HCT116 (cell line): ENCODE measurements around the gene PIGN. TPM values are rescaled to one million over a fixed set of nuclear protein-coding genes. Genes with fewer than 3 reads are reported as not detected.
"Not testable (repeated sequence)": the region's sequence is repeated elsewhere in the genome, so short reads cannot be mapped to it uniquely, and the experiment has no call there.

ENCODE experiments used
- ATAC-seq: fragments of 200-7000 bp; cut with Tn5 transposase; 2 replicates; pipeline ENCODE4 v1.9.1; 2020; ENCODE audit warnings: mild to moderate bottlenecking, moderate library complexity
- BruUV-seq: library from RNA; stranded (reverse); fragments of 400-500 nt; replicated peaks from 2 replicates; lab custom pipeline; 2021; lab: Mats Ljungman, UMichigan
- CTCF ChIA-PET: fragments of 300-600 bp; sonication (Branson Sonifier 250); formaldehyde crosslinking; loops from one replicate; lab custom pipeline; 2021; ENCODE audit warnings: antibody characterized with exemption; lab: Charles Lee
- POLR2A ChIA-PET: fragments of 300-600, 350-600 bp; sonication (Branson Sonifier 250); formaldehyde crosslinking; loops from one replicate; lab custom pipeline; 2021; ENCODE audit warnings: antibody characterized with exemption; lab: Charles Lee
- RAD21 ChIA-PET, 2 experiments: fragments of 300-600 bp; sonication (Branson Sonifier 250); formaldehyde crosslinking; loops; one replicate each; lab custom pipeline; 2023; ENCODE audit warnings: low total read pairs in 2 of 2; ENCODE audit not compliant: uncharacterized antibody in 2 of 2, unreplicated experiment in 2 of 2, low non-redundant PET in 1 of 2; lab: Charles Lee
- DNase-seq: peaks from one replicate; pipeline ENCODE4 v3.0.0-alpha.2; 2010; ENCODE audit warnings: low read depth, low spot score
- H2AFZ ChIP-seq: fragments of 200-600 bp; shearing (Covaris generic), sonication (generic); 2 replicates; pipeline ENCODE4 v1.6.1; 2017; ENCODE audit warnings: low read depth, mixed run types, mixed read lengths, antibody characterized with exemption, low read length; ENCODE audit not compliant: poor library complexity, severe bottlenecking
- H3K27ac ChIP-seq: 2 replicates; pipeline ENCODE4 v1.5.1; 2012; ENCODE audit warnings: low read depth, low read length
- H3K27me3 ChIP-seq: fragments of 200-600 bp; sonication (generic); 2 replicates; pipeline ENCODE4 v1.6.1; 2016; ENCODE audit warnings: mixed run types, low read length, mixed read lengths; ENCODE audit not compliant: insufficient read depth
- H3K36me3 ChIP-seq, 2 experiments: fragments of 200-500 bp in 1 of 2; fragments of 200-600 bp in 1 of 2; sonication (Bioruptor generic) in 1 of 2; sonication (generic) in 1 of 2; 2 replicates each; pipeline versions ENCODE4 v1.5.1 to v1.6.1; 2014 to 2016; ENCODE audit warnings: low read length in 2 of 2, inconsistent platforms in 1 of 2, mixed read lengths in 1 of 2, mixed run types in 1 of 2; ENCODE audit not compliant: insufficient read depth in 2 of 2, control insufficient read depth in 1 of 2
- H3K4me1 ChIP-seq, 2 experiments: fragments of 200-600 bp in 1 of 2; sonication (generic) in 1 of 2; 2 replicates each; pipeline versions ENCODE4 v1.5.1 to v1.6.1; 2012 to 2017; ENCODE audit warnings: low read length in 2 of 2, inconsistent platforms in 1 of 2, mild to moderate bottlenecking in 1 of 2, mixed read lengths in 1 of 2, mixed run types in 1 of 2, moderate library complexity in 1 of 2; ENCODE audit not compliant: insufficient read depth in 2 of 2, control insufficient read depth in 1 of 2
- H3K4me2 ChIP-seq: fragments of 200-600 bp; sonication (generic); 2 replicates; pipeline ENCODE4 v1.6.1; 2017; ENCODE audit warnings: mixed run types, low read length, mixed read lengths
- H3K4me3 ChIP-seq, 2 experiments: fragments of 200-600 bp in 1 of 2; sonication (generic) in 1 of 2; replicated peaks in 1 of 2; 2 replicates each; pipeline ENCODE4 v1.5.1; 2011 to 2016; ENCODE audit warnings: low read length in 2 of 2, control low read depth in 1 of 2, low read depth in 1 of 2, mild to moderate bottlenecking in 1 of 2, mixed read lengths in 1 of 2, mixed run types in 1 of 2
- H3K79me2 ChIP-seq: fragments of 200-600 bp; sonication (generic); 2 replicates; pipeline ENCODE4 v1.6.1; 2017; ENCODE audit warnings: mild to moderate bottlenecking, mixed run types, low read length, moderate library complexity, mixed read lengths; ENCODE audit not compliant: insufficient read depth
- H3K9ac ChIP-seq: fragments of 200-600 bp; sonication (generic); 2 replicates; pipeline ENCODE4 v1.6.1; 2016; ENCODE audit warnings: low read length, mixed read lengths
- H3K9me2 ChIP-seq: fragments of 200-600 bp; sonication (generic), shearing (Covaris generic); 2 replicates; pipeline ENCODE4 v1.6.1; 2017; ENCODE audit warnings: mixed run types, mild to moderate bottlenecking, moderate library complexity; ENCODE audit not compliant: insufficient read depth
- H3K9me3 ChIP-seq, 2 experiments: fragments of 200-500 bp in 1 of 2; fragments of 200-600 bp in 1 of 2; sonication (Bioruptor generic) in 1 of 2; sonication (generic) in 1 of 2; 2 replicates each; pipeline ENCODE4 v1.6.1; 2014 to 2017; ENCODE audit warnings: low read length in 2 of 2, mixed read lengths in 2 of 2, inconsistent platforms in 1 of 2, low read depth in 1 of 2, mild to moderate bottlenecking in 1 of 2, mixed run types in 1 of 2, moderate library complexity in 1 of 2; ENCODE audit not compliant: control insufficient read depth in 1 of 2, insufficient read depth in 1 of 2
- H4K20me1 ChIP-seq: fragments of 200-600 bp; sonication (generic), shearing (Covaris generic); 2 replicates; pipeline ENCODE4 v1.6.1; 2017; ENCODE audit warnings: mixed run types, mild to moderate bottlenecking, moderate library complexity; ENCODE audit not compliant: insufficient read depth
- CTCF ChIP-seq, 3 experiments: fragments of 200-600 bp in 1 of 3; sonication (generic) in 1 of 3; IDR thresholded peaks in 2 of 3; conservative IDR thresholded peaks in 1 of 3; 2 replicates each; pipeline ENCODE4 v1.5.1; 2012 to 2017; ENCODE audit warnings: low read depth in 2 of 3, low read length in 2 of 3, antibody characterized with exemption in 1 of 3, borderline replicate concordance in 1 of 3, control low read depth in 1 of 3, mild to moderate bottlenecking in 1 of 3, mixed read lengths in 1 of 3, mixed run types in 1 of 3, moderate library complexity in 1 of 3; ENCODE audit not compliant: insufficient read depth in 1 of 3
- EGR1 ChIP-seq: IDR thresholded peaks from 2 replicates; pipeline ENCODE4 v1.6.1; 2012; ENCODE audit warnings: low read depth
- ELF1 ChIP-seq: IDR thresholded peaks from 2 replicates; pipeline ENCODE4 v1.6.1; 2012; ENCODE audit warnings: low read depth, borderline replicate concordance
- EZH2 ChIP-seq: fragments of 200-600 bp; sonication (generic); IDR thresholded peaks from 2 replicates; pipeline ENCODE4 v1.6.1; 2017; ENCODE audit warnings: antibody characterized with exemption, mixed run types
- EZH2phosphoT487 ChIP-seq: fragments of 200-600 bp; IDR thresholded peaks from 2 replicates; pipeline ENCODE4 v1.6.1; 2018; ENCODE audit warnings: antibody characterized with exemption, borderline replicate concordance
- JUND ChIP-seq: IDR thresholded peaks from 2 replicates; pipeline ENCODE4 v1.6.1; 2012
- POLR2A ChIP-seq: IDR thresholded peaks from 2 replicates; pipeline ENCODE4 v1.7.0; 2011; ENCODE audit warnings: borderline replicate concordance; ENCODE audit not compliant: insufficient read depth, insufficient read length; ENCODE audit errors: extremely low read depth
- POLR2AphosphoS5 ChIP-seq: IDR thresholded peaks from 2 replicates; pipeline ENCODE4 v1.6.1; 2011; ENCODE audit warnings: mild to moderate bottlenecking, low read depth, low read length, moderate library complexity
- SP1 ChIP-seq: IDR thresholded peaks from 2 replicates; pipeline ENCODE4 v1.6.1; 2012; ENCODE audit warnings: low read depth
- ZFX ChIP-seq: fragments of 450-650 bp; IDR thresholded peaks from 2 replicates; pipeline ENCODE4 v1.6.1; 2017
- intact Hi-C: fragments of 100-400 bp; cut with micrococcal nuclease; formaldehyde crosslinking; loops from 2 replicates; pipeline ENCODE4 v1.10.0; 2022
- total RNA-seq: library from RNA; stranded (reverse); gene quantifications from one replicate; pipeline ENCODE4 v1.2.1, GENCODE V29; 2021; ENCODE audit not compliant: unreplicated experiment

The PIGN gene
- total RNA-seq, 1 experiment from 2014 or later = 12.2 TPM

- intact Hi-C loops, H3K79me2 ChIP-seq, DNase-seq, H3K27ac ChIP-seq, POLR2A ChIA-PET, H4K20me1 ChIP-seq, CTCF ChIA-PET, H3K9me3 ChIP-seq, H3K9me2 ChIP-seq, RAD21 ChIA-PET, ATAC-seq, H3K27me3 ChIP-seq, H3K4me2 ChIP-seq, H3K4me3 ChIP-seq, H3K4me1 ChIP-seq, H3K36me3 ChIP-seq, H3K9ac ChIP-seq, BruUV-seq, H2AFZ ChIP-seq: not testable (repeated sequence)
Observed at GRCh38 chr18:62034286-62034685, 152.6 kb downstream of the PIGN start.

- no peak overlapping the region for H3K4me3 ChIP-seq
- intact Hi-C loops = no loop called here
- DNase-seq (no peak), ATAC-seq (no peak)
- no peaks in the 10 kb centered on the region for H3K9me2 ChIP-seq
- no peak overlapping the region for H3K9ac ChIP-seq
- H3K9me3 ChIP-seq = no peaks in the 10 kb centered on the region
- RAD21 ChIA-PET = no interaction called here
- H3K27me3 ChIP-seq = no peaks in the 10 kb centered on the region
- H3K36me3 ChIP-seq = no peaks in the 10 kb centered on the region
- no peak overlapping the region for H3K27ac ChIP-seq
- no peak for TF ChIP-seq POLR2A
- no peak for TF ChIP-seq EZH2
- no peak for TF ChIP-seq JUND
- TF ChIP-seq POLR2AphosphoS5 = no peak
- no peak for TF ChIP-seq ELF1
- TF ChIP-seq CTCF (IDR thresholded peaks at IDR 0.05 in 2 of 3, conservative IDR thresholded peaks at IDR 0.05 in 1 of 3; ENCODE audit: borderline replicate concordance in 1 of 3, insufficient read depth in 1 of 3, low read depth in 2 of 3, low read length in 2 of 3) = no peak
- no peak for TF ChIP-seq ZFX
- no peak for TF ChIP-seq EGR1
- TF ChIP-seq SP1 = no peak
- TF ChIP-seq EZH2phosphoT487 = no peak
- TF ChIP-seq, all 23 proteins: peak for 0
- Histone ChIP-seq H2AFZ (no peak overlapping the region), H3K4me2 (no peak overlapping the region), H4K20me1 (no peaks in the 10 kb centered on the region), H3K4me1 (no peaks in the 10 kb centered on the region), H3K79me2 (no peaks in the 10 kb centered on the region)
- ChIA-PET CTCF (no interaction called here), POLR2A (no interaction called here)
- no TSS peak for BruUV-seq
Observed at GRCh38 chr18:62033756-62034155, 153.1 kb downstream of the PIGN start.
